Inflammatory macrophage treated with lipopolysaccharide for 4 hours (primary cell): Measurements from ENCODE around the gene ESF1.

Experiments used
- DNase-seq: peaks from one replicate; pipeline ENCODE4 v3.0.0-alpha.2; 2020

The ESF1 gene

GRCh38 chr20:13671916-13672378, 112.8 kb downstream of the ESF1 start:
- no peak for DNase-seq

DNA sequence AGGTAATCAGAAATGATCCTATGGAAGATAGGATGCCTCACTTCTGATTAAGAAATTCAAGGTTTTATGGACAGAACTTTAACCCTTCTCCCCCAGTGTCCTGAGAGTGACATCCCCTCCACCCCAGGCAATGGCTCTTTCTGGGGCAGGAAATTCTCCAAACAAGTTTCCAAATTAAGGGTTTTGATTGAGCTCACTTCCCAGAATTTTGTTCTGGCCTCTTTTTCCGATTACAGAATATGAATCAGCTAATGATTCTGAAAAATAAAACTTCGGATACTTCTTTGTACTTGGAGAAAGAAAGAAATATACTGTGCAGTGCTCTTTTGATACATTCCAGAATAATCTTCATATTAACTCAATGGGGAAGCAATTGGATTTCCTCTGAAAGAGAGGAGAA, 113.2 kb downstream of the ESF1 start:
- no peak for DNase-seq

DNA sequence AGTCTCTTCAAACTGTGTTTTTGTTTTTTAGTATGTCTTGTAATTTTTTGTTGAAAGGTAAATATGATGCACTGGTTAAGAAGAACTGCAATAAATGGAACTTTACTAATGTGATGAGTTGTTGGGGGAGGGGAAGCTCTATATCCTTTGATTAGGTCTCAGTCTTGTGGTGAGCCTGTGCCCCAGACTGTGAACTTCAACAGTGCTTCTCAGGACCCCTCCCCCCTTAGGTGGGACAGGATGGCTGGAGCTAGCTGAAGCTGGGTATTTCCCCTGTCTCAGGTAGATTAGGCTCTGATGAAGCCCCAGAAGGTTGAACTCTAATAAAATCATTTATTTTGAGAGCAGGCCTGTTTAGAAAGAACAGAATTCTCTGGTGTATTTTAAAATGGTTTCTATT, 114.6 kb downstream of the ESF1 start:
- no peak for DNase-seq

DNA sequence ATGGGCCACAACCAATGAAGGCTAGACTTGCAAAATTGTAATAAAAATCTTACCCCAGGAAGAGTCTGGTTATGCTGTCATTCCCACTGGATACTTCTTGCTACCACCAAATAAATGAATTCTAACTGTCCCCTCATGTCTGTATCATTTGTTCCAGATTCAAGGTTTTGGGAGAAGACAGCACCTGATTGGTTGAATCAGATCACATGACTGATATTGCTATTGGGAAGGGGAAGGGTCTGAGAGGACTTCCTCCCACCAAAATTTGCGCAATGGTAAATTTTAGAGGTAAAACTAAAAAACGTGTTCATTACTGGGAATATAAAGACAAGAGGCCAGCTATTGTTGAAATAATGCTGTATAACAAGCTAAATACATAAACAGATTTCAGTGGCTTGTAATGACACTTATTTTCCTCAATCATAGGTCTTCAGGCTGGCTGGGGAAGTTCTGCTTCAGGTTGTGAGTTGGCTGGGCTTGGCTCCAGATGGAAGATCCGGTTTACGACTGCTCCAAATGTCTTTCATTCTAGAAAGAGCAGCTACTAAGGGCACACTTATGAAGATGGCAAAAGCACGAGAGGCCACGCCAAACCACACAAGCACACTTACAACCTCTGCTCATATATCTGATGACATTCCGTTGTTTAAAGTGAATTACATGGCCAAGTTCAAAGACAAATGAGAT, 118.9 kb downstream of the ESF1 start:
- no peak for DNase-seq
